Airway epithelial cell (primary cell): ENCODE data around the gene TESK2. TPM values are rescaled to one million over a fixed set of nuclear protein-coding genes. Genes with fewer than 3 reads are reported as not detected.

Experiments
- total RNA-seq: library from RNA; depleted of rRNA; stranded (reverse); fragments of >200 nt; gene quantifications from 2 replicates; pipeline ENCODE4 v1.2.3, GENCODE V29; 2015

TESK2 gene, protein sequence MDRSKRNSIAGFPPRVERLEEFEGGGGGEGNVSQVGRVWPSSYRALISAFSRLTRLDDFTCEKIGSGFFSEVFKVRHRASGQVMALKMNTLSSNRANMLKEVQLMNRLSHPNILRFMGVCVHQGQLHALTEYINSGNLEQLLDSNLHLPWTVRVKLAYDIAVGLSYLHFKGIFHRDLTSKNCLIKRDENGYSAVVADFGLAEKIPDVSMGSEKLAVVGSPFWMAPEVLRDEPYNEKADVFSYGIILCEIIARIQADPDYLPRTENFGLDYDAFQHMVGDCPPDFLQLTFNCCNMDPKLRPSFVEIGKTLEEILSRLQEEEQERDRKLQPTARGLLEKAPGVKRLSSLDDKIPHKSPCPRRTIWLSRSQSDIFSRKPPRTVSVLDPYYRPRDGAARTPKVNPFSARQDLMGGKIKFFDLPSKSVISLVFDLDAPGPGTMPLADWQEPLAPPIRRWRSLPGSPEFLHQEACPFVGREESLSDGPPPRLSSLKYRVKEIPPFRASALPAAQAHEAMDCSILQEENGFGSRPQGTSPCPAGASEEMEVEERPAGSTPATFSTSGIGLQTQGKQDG
- total RNA-seq, result 3.2 and 4.7 TPM in 2 replicates

GRCh38 chr1:45490626-45491486 is at the start of gene TESK2:
Gene TESK2, minus strand, starts transcription at chr1:45491163. Its CDS starts 33,378 bp downstream, at chr1:45457785.

GRCh38 chr1:45521413-45522323 is 30.7 kb upstream of the TESK2 start, which contains the start of gene PRDX1:
Gene PRDX1, minus strand, starts transcription at chr1:45521884. Its CDS starts 2,841 bp downstream, at chr1:45519043.

GRCh38 chr1:45339789-45340558 is 151.0 kb downstream of the TESK2 start, which contains the start of the genes MUTYH and TOE1:
Gene MUTYH, minus strand, starts transcription at chr1:45340440. Its CDS starts 5,935 bp downstream, at chr1:45334505.
Gene TOE1, plus strand, starts transcription at chr1:45340170. Its CDS starts 83 bp downstream, at chr1:45340253.

DNA sequence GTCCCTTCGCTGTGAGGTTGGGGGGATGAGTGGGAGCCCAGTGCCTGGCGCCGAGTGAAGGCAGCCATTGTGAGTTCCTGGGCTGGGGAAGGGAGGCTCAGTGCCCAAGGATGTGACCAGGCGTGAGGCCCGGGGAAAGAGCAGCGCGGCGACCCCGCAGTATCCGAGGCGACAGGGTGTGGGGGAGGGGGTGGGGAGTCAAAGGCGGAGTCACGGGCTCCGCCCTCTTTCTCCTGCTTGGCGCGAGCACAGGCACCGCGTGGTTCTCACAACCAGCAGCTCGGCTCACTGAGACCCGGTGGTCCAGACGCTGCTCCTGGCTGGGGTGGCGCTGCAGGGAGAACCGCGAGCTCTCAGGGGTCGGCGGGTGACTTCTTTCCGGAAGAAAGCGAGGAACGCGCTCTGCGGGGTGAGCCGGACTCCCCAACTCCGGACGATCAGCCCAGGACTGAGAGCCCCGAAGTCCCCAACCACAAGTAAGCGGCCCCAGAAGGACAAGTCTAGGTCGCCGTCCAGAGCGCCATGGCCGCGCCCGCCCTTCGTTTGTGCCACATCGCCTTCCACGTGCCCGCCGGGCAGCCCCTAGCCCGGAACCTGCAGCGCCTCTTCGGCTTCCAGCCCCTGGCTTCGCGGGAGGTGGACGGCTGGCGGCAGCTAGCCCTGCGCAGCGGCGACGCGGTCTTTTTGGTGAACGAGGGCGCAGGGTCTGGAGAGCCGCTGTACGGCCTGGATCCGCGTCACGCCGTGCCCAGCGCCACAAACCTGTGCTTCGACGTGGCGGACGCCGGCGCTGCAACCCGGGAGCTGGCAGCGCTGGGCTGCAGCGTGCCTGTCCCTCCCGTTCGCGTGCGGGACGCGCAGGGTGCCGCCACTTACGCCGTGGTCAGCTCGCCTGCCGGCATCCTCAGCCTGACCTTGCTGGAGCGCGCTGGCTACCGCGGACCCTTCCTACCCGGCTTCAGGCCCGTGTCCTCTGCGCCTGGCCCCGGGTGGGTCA is 164.0 kb downstream of the TESK2 start, which contains the start of gene HPDL:
TSS of gene HPDL (plus strand) at position 269 of the 997 bp plus-strand sequence. CDS start at position 523, 254 bp downstream.

Other genes starting within 250 kb of the TESK2 start
- gene HPDL, start 164.3 kb downstream of the TESK2 start, total RNA-seq, result 5.2 and 8.5 TPM in 2 replicates
- gene TOE1, start 151.0 kb downstream of the TESK2 start, total RNA-seq, result 6.6 and 8.3 TPM in 2 replicates
- 13.9 and 15.2 TPM in 2 replicates for gene MUTYH, start 150.7 kb downstream of the TESK2 start, total RNA-seq
- gene CCDC163, start 8.9 kb upstream of the TESK2 start, total RNA-seq, result 0.51 and 1.2 TPM in 2 replicates
- gene MMACHC, start 9.1 kb upstream of the TESK2 start, total RNA-seq, result 2.5 and 3.5 TPM in 2 replicates
- 671 and 698 TPM in 2 replicates for gene PRDX1, start 30.7 kb upstream of the TESK2 start, total RNA-seq
- gene AKR1A1, start 59.7 kb upstream of the TESK2 start, total RNA-seq, result 102 and 107 TPM in 2 replicates
- 67.7 and 83.7 TPM in 2 replicates for gene NASP, start 92.9 kb upstream of the TESK2 start, total RNA-seq
- 0.19 and 0.56 TPM in 2 replicates for gene CCDC17, start 132.9 kb upstream of the TESK2 start, total RNA-seq
- 65.5 and 85.0 TPM in 2 replicates for gene GPBP1L1, start 195.4 kb upstream of the TESK2 start, total RNA-seq
- gene TMEM69, start 197.0 kb upstream of the TESK2 start, total RNA-seq, result 48.7 and 55.4 TPM in 2 replicates